ENCODE measurements around the gene HIPK2.

Gene HIPK2

DNA sequence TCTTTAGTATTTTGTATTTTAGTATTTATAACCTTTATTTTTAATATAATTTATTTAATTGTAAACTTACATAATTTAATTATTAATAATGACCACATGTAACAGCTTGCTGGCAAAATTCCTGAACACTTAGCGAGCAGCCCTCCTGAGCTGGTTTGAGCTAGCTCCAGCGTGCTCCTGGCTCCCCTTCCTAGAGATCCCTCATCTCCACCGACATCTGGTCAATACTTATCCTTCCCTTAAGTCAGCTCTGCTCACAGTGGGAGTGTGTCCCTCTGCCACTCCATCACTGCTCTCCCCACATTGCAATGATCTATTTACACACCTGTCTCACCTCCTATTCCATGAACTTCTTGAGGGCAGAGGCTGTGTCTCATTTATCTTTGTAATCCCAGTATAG lies 30.6 kb upstream of the HIPK2 start:
- TF ChIP-seq, protein P1, sequence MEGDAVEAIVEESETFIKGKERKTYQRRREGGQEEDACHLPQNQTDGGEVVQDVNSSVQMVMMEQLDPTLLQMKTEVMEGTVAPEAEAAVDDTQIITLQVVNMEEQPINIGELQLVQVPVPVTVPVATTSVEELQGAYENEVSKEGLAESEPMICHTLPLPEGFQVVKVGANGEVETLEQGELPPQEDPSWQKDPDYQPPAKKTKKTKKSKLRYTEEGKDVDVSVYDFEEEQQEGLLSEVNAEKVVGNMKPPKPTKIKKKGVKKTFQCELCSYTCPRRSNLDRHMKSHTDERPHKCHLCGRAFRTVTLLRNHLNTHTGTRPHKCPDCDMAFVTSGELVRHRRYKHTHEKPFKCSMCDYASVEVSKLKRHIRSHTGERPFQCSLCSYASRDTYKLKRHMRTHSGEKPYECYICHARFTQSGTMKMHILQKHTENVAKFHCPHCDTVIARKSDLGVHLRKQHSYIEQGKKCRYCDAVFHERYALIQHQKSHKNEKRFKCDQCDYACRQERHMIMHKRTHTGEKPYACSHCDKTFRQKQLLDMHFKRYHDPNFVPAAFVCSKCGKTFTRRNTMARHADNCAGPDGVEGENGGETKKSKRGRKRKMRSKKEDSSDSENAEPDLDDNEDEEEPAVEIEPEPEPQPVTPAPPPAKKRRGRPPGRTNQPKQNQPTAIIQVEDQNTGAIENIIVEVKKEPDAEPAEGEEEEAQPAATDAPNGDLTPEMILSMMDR (IDR thresholded peaks at IDR 0.05; ENCODE audit: borderline replicate concordance, control extremely low read depth, extremely low read depth, insufficient read depth, missing control alignments) = no peak
- in situ Hi-C loops (cut with MboI; ENCODE audit: low sequenced_read_pairs, unreplicated experiment) = no loop called here
- DNase-seq (ENCODE audit: low spot score) = no peak

DNA sequence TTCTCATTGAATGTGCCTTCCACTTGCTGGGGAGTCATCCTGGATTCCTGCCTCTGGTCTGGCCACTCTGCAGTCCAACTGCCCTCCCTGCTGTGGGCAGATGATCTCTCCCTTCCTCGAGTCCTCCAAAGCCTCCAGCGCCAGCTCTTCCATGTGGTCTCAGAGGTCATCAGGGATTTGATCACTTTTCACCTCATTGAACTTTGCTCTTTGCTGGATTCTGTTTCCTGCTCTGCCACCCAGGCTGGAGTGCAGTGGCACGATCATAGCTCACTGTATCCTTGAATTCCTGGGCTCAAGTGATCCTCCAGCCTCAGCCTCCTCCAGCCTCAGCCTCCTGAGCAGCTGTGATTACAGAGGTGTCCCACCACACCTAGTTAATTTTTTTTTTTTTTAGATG lies 29.2 kb upstream of the HIPK2 start:
- DNase-seq (ENCODE audit: low spot score) = no peak
- in situ Hi-C loops (cut with MboI; ENCODE audit: low sequenced_read_pairs, unreplicated experiment) = no loop called here
- TF ChIP-seq, protein P1 (IDR thresholded peaks at IDR 0.05; ENCODE audit: borderline replicate concordance, control extremely low read depth, extremely low read depth, insufficient read depth, missing control alignments) = no peak

DNA sequence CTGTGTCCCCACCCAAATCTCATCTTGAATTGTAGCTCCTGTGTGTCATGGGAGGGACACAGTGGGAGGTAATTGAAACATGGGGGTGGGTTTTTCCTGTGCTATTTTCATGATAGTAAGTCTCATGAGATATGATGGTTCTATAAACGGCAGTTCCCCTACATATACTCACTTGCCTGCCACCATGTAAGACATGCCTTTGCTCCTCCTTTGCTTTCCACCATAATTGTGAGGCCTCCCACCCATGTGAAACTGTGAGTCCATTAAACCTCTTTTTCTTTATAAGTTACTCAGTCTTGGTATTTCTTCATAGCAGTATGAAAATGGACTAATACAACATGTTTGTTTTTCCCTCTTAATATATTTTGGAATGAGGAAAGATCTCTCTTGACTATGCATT lies 26.8 kb upstream of the HIPK2 start:
- no peak for DNase-seq (ENCODE audit: low spot score)
- in situ Hi-C loops (cut with MboI; ENCODE audit: low sequenced_read_pairs, unreplicated experiment) = no loop called here
- TF ChIP-seq, protein P1 (IDR thresholded peaks at IDR 0.05; ENCODE audit: borderline replicate concordance, control extremely low read depth, extremely low read depth, insufficient read depth, missing control alignments) = no peak

DNA sequence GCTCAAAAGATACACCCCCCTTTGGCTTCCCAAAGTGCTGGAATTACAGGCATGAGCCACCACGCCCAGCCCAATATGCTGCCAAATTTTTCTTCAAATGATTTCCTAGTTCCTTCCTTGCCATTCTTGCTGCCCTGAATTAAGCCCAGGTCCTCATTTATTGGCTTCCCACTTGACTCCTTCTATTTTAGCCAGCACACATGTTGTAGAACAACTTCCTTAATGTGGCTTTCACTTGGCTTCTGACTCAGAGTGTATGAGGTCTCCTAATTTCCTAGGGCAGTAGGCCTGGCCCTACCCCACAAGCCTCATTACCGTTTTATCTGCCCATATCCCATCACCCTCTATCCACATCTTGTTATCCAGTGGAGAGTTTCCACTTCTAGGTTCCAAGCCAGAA lies 21.8 kb upstream of the HIPK2 start:
- TF ChIP-seq, protein P1 (IDR thresholded peaks at IDR 0.05; ENCODE audit: borderline replicate concordance, control extremely low read depth, extremely low read depth, insufficient read depth, missing control alignments) = no peak
- DNase-seq (ENCODE audit: low spot score) = no peak
- in situ Hi-C loops (cut with MboI; ENCODE audit: low sequenced_read_pairs, unreplicated experiment) = no loop called here

DNA sequence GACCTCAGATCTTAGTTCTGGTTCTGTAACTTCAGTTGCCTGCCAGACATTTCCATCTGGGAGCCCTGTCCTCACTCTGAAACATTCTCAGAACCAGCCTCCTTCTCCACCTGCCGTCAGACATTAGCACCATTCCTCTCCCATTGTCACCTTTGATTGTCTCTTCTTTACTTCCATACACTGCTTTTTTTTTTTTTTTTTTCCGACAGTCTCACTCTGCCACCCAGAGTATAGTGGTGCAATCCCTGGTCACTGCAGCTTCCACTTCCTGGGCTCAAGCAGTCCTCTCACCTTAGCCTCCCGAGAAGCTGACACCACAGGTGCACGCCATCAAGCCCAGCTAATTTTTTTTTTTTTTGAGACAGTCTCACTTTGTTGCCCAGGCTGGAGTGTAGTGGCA lies 21.1 kb upstream of the HIPK2 start:
- TF ChIP-seq, protein P1 (IDR thresholded peaks at IDR 0.05; ENCODE audit: borderline replicate concordance, control extremely low read depth, extremely low read depth, insufficient read depth, missing control alignments) = no peak
- in situ Hi-C loops (cut with MboI; ENCODE audit: low sequenced_read_pairs, unreplicated experiment) = no loop called here
- DNase-seq (ENCODE audit: low spot score) = no peak

DNA sequence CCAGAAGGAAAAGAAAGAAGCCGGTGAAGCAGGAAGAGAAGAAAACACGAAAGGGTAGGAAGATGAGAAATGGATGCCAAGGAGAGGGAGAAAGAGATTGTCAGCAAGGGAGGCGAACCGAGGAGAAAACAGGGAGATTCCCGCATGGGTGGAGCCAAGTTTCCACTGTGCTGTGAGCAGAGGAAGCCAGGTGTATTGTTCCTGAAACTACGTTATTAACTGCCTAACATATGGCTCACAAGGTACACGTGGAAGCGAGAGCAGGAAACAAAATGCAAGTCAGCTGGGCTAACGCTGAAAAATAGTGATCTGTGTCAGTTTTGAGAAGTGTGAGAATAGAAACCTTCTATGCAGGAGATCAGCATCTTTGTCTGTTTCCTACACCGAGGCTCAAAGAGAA lies 20.4 kb upstream of the HIPK2 start:
- TF ChIP-seq, protein P1 (IDR thresholded peaks at IDR 0.05; ENCODE audit: borderline replicate concordance, control extremely low read depth, extremely low read depth, insufficient read depth, missing control alignments) = no peak
- peak; percentile 37 for DNase-seq (ENCODE audit: low spot score)

DNA sequence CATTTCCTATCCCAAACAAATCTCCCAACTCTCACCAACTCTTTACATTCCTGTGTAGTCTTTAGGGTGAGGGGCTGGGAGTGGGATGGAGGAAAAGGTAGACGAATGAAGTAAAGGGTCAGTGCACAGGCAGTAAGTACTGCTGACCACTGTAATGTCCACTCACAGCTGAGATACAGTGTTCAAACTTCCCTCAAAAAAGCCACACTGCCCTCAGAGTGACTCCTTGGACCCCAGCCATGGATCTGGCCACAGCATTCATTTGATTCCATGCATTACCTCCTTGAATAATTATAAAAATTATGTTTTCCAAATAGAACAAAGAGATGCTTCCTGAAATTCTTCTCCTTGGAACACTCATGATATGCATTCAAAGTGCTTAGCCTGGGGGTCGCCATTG lies 19.8 kb upstream of the HIPK2 start:
- TF ChIP-seq, protein P1 (IDR thresholded peaks at IDR 0.05; ENCODE audit: borderline replicate concordance, control extremely low read depth, extremely low read depth, insufficient read depth, missing control alignments) = no peak
- in situ Hi-C loops (cut with MboI; ENCODE audit: low sequenced_read_pairs, unreplicated experiment) = no loop called here
- DNase-seq (ENCODE audit: low spot score) = no peak

More for the DNA sequence above, 20.4 kb upstream of the HIPK2 start:
- in situ Hi-C loops (cut with MboI; ENCODE audit: low sequenced_read_pairs, unreplicated experiment) = no loop called here
